ENCODE data around the gene TRMT11.
A peak's percentile ranks its signal among the peaks of the same experiment; 100 is the strongest.
"Not testable (repeated sequence)": the region's sequence is repeated elsewhere in the genome, so short reads cannot be mapped to it uniquely, and the experiment has no call there.

The TRMT11 gene

DNA sequence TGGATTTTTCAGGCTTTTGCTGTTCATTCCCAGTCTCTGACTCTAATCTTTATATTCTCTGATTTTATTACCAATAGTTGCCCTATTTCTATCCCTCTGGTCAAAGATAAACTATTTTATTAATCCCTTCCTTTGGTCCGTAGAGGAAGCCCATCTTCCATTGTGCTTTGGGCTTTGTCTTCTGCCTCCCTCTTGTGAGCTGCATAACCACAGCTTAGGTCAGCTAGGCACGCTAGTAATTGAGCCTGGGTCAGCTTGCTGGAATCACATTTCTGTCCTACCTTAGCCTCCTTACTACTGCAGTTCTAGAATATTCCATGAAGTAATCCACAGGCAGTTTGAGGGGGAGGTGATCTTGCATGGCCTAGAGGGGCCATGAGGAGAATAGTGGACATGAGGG lies 49.4 kb downstream of the TRMT11 start:
- no peak for DNase-seq (ENCODE audit: low read depth)
- H3K4me3 ChIP-seq (ENCODE audit: low read depth, low read length) = no peak overlapping the region

DNA sequence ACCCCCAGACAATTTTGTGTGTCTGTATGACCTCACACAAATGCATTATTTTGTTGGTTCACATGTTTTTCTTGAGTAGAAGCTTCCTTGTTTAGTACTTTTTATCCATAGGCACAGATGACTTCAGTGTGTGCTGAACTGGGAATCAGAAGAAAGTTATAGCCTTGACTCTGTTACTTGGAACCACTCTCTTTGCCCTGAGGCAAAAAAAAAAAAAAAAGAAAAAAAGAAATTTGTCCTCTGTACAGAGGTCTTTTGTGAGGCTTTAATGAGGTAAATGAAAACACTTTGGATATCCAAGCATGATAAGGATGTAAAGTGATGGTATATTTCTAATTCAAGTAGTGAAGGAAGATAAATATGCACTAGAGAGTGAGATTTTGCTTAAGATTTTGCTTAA lies 51.9 kb downstream of the TRMT11 start:
- DNase-seq (ENCODE audit: low read depth) = no peak
- no peak overlapping the region for H3K4me3 ChIP-seq (ENCODE audit: low read depth, low read length)

DNA sequence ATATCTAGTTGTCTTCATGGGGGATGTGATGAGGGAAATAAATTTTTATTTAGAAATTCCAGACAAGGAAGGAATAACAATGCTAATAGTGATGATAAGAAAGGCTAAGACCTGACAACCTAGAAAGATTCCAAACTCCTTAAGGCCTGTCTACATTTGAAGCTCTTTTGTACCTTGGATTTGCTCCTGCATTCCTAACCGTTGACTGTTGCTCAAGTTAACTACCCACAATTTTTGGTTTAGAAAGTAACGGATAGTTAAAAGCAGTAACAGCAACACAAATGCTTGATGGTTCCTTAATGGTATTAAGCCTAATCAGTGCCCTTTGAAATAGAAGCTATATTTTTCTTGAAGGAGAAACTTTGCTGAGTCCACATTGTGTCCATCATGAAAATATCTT lies 52.9 kb downstream of the TRMT11 start:
- no peak overlapping the region for H3K4me3 ChIP-seq (ENCODE audit: low read depth, low read length)

DNA sequence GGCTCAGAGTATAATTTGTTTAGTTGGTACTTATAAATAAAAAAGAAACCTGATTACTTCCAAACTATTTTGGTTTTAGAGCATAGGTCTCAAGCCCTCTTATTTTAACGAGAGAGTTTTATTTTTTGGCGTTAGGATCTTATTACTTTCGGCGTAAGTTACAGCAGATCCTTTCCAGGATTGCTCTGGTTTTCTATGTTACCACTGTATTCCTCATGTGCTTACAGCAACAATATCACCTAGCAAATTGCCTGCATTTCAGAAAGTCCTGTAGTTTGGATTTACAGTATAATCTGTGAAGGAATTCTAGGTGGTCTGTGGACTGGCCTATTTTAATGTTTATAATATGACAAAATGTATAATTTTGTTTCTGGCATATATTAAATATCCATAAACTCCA lies 54.1 kb downstream of the TRMT11 start:
- no peak for DNase-seq (ENCODE audit: low read depth)
- no peak overlapping the region for H3K4me3 ChIP-seq (ENCODE audit: low read depth, low read length)

More for the DNA sequence above, 52.9 kb downstream of the TRMT11 start:
- no peak for DNase-seq (ENCODE audit: low read depth)

DNA sequence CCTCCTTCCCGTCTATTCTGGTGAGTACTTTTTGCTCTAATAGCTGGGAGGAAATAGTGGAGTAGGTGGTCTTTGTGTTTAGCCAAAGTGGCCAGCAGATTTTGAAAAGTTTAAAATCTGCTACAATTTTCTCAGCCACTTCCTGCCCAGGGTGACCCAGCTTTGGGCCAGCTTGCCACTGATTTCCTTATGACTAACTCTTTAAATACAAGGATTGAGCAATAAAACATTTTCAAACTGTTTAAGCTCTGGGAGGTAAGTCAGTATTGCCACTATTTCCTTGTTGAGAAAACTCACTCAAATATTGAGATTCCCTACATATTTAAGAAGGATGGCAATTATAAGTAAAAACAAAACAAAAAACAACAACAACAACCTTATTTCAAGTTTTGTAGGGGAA lies 54.5 kb downstream of the TRMT11 start:
- DNase-seq (ENCODE audit: low read depth) = peak; percentile 52
- H3K4me3 ChIP-seq (ENCODE audit: low read depth, low read length) = no peak overlapping the region

DNA sequence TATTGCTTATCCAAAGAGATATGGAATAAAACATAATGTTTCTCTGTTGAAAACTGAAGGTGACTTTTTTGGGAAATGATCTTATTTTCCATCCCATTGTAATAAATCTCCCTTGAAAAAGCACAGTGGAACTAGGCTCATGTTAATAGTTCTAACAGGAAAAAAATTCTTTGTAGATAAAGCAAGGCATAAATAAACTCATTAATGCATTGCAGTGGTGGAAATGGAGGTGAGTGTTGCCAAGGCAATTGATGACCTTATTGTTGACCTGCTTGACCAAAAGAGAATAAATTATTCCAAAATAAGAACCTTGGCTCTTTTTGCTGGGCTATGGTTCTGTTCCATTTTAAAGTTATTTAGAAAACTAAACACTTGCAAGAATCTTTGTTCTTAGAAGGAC lies 55.2 kb downstream of the TRMT11 start:
- DNase-seq (ENCODE audit: low read depth) = no peak
- no peak overlapping the region for H3K4me3 ChIP-seq (ENCODE audit: low read depth, low read length)

DNA sequence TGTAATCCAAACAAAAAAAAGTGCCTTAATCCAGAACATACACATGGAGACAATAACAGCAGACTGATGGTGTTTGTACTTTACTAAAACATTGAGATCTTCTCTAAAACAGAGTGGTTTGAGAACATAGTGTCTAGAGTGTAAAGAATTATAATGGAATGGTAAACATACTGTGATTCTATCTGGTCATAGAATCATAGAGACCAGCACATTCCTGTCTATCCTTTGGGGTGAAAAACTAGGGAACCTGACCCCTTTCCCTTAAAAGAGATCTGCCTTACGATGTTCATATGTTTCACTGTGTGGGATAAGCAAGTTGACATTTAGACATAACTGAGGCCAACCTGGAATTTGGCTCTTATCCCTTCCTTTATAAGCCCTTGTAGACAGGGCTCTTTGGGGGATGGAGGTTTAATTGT lies 55.7 kb downstream of the TRMT11 start:
- H3K4me3 ChIP-seq (ENCODE audit: low read depth, low read length) = no peak overlapping the region
- no peak for DNase-seq (ENCODE audit: low read depth)

DNA sequence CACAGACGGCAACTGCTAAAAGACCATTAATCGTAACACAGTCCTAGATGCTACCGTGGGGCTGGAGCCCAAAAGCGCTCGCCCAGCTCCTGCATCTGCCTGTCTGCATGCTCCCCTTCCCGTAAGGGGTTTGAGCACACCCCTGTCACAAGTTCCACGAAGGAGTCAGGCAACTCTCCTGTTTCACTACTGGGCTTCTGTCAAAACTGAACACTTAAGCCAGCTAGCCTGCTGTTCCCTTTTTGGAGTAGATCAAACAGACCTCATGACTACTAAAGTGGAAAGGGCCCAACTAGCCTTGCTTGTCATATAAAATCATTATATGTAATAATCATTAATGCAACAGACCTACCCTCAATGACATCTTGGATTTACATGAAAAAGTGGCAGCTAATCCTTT lies 61.3 kb downstream of the TRMT11 start:
- DNase-seq (ENCODE audit: low read depth) = no peak
- H3K4me3 ChIP-seq (ENCODE audit: low read depth, low read length) = no peak overlapping the region

DNA sequence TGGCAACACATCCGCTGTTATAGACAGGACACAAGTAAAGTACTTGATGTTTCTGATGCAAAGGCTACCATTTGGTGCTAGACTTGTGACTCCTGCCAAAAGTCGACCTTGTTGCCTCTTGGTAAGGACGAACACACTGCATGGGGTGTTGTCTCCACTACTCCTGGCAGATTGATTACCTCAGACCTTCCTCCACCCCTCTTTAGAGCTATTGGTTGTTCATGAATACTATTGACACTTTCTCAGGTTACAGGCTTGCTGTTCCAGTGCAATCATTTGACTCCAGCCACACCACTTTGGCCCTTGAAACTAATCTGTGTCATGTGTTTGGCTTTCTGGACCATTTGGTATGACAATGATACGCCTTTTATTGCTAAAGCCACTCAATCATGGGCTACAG lies 62.3 kb downstream of the TRMT11 start:
- no peak for DNase-seq (ENCODE audit: low read depth)
- H3K4me3 ChIP-seq (ENCODE audit: low read depth, low read length) = no peak overlapping the region

DNA sequence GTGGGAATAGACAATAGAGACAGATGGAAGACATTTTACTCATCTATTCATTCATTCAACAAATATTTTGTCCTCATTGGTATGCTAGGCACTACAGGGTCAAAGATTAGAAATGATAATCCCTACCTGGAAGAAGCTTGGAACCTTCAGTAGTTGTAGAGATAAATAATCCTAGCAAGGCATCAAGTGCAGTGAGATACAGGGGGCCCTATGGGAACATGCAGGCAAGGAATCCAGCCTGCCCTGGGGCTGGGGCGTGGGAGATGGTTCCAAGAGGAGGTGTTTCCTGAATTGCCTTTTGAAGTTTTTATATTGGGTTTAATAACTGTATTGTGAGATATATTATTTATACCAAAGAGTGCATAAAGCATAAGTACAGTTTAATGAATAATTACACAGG lies 64.5 kb downstream of the TRMT11 start:
- no peak overlapping the region for H3K4me3 ChIP-seq (ENCODE audit: low read depth, low read length)
- no peak for DNase-seq (ENCODE audit: low read depth)

DNA sequence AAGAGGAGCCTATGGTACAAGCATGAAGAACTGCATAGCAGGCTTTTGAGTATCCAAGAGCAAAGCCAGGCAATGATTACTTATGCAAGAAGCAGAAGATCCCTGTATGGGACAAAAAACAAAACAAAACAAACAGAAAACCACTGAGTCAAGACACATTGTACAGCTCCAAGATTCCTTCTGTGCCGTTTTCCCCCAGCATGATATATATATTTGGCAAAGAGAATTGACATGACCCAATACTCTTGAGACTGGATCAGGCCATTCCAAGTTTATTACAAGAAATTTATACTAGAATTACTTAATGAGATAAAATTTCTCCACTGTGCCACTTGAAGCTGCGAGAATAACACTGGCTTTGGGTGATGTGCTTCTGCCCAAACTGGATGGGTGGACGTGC lies 65.5 kb downstream of the TRMT11 start:
- DNase-seq (ENCODE audit: low read depth) = peak; percentile 51

DNA sequence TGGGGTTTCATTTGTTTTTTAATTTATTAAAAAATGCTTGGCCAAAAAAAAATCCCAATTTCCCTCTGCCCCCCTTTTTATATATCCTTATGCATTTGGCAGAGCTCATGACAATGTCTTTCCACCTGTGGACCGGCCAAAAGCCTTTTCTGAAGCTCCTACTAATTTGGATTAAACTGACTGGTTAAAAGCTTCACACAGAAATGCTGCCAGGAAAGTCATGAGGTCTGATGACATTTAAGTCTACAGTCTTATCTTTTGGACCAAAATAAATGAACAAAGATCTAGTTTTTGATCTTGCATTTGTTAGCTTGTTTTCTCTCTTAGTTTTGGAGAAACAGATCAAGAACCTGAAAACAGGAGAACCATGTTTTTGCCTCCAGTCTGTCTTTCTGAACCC lies 66.1 kb downstream of the TRMT11 start:
- no peak for DNase-seq (ENCODE audit: low read depth)
- H3K4me3 ChIP-seq (ENCODE audit: low read depth, low read length) = no peak overlapping the region

More for the DNA sequence above, 65.5 kb downstream of the TRMT11 start:
- no peak overlapping the region for H3K4me3 ChIP-seq (ENCODE audit: low read depth, low read length)

DNA sequence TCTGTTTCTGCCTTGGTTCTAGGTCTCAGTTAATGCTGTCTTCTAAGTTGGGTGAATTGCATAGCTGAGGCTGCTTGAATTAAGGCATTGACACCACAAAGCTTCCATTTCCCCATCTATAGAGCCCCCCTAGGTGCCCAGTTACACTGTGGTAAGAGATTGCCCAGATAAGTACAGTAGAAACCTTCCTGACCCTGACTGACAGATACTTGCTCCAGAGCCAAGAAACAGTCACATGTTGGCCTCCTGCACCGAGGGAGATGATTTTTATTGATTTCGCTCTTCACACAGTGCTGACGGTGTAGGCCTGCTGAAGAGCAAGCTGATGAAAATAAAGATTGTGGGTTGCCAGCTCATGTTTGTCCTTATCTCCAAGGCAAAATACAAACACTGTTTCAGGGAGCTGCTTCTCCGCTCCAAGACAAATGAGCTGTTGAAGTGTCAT lies 67.9 kb downstream of the TRMT11 start:
- DNase-seq (ENCODE audit: low read depth) = no peak

DNA sequence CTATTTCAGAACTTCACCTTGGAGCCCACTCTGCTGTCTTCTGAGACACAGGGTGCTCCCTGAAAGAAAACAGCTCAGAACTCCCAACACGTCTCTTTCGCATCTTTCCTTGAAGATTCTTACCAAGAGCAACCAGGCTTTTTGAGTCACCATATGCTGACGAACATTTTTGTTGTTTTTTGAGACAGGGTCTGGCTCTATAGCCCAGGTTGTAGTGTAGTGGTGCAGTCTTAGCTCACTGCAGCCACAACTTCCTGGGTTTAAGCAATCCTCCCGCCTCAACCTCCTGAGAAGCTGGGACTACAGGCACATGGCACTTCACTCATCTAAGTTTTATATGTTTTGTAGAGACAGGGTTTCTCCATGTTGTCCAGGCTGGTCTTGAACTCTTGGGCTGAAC lies 68.5 kb downstream of the TRMT11 start:
- DNase-seq (ENCODE audit: low read depth) = no peak
- no peak overlapping the region for H3K4me3 ChIP-seq (ENCODE audit: low read depth, low read length)

More for the DNA sequence above, 67.9 kb downstream of the TRMT11 start:
- H3K4me3 ChIP-seq (ENCODE audit: low read depth, low read length) = no peak overlapping the region

DNA sequence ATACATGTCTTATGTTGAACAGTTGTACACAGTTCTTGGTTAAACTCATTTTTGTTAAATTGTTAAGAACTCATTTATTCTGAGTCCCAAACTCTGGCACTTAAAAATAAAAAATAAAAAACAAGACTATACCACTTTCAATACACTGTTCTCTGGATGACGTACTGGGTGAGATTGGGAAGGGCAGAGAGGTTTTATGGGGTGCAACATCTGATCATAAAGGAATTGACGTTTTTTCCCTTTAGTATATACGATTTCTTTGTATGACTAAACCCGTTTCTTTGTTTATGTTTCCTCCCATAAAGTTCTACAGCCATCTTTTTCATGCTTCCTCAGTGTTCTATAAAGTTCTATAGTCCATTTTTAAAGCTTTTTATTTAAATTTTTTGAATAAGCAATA lies 69.1 kb downstream of the TRMT11 start:
- no peak for DNase-seq (ENCODE audit: low read depth)
- H3K4me3 ChIP-seq (ENCODE audit: low read depth, low read length) = no peak overlapping the region

DNA sequence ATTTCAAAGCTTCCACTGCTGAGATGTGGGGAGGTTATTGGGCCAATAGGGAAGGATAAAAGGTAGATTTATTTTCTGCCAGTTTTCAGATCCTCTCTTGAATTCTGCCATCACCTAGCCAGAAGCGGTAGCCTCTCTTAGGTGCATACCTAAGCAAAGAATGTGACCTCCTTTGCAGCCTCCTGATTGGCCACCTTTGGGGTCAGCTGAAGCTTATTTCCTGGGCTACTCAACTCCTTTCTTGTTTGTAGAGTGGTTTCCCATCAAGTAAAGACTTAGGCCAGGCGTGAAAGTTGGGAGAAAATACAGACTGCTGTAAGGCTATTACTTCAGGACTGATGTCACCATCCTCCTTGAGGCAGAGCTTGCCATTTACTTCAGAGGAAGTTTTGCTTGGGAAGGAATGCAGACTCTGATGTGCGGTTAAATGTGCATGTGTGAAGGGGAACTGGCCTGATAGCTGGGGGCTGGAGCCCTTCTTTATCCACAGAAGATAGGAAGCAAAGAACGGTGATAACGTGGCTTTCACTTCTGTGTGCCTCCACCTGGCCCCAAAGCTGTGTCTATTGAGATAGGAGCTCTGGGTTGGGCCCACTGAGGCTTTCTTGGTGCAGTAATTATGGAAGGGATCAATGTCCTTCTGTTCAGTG lies 70.1 kb downstream of the TRMT11 start:
- no peak overlapping the region for H3K4me3 ChIP-seq (ENCODE audit: low read depth, low read length)
- DNase-seq (ENCODE audit: low read depth) = no peak

DNA sequence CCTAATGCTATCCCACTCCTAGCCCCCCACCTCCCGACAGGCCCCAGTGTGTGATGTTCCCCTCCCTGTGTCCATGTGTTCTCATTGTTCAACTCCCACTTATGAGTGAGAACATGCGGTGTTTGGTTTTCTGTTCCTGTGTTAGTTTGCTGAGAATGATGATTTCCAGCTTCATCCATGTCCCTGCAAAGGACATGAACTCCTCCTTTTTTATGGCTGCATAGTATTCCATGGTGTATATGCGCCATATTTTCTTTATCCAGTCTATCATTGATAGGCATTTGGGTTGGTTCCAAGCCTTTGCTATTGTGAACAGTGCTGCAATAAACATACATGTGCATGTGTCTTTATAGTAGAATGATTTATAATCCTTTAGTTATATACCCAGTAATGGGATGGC lies 71.7 kb downstream of the TRMT11 start:
- not testable (repeated sequence) for H3K4me3 ChIP-seq (ENCODE audit: low read depth, low read length); DNase-seq (ENCODE audit: low read depth)

DNA sequence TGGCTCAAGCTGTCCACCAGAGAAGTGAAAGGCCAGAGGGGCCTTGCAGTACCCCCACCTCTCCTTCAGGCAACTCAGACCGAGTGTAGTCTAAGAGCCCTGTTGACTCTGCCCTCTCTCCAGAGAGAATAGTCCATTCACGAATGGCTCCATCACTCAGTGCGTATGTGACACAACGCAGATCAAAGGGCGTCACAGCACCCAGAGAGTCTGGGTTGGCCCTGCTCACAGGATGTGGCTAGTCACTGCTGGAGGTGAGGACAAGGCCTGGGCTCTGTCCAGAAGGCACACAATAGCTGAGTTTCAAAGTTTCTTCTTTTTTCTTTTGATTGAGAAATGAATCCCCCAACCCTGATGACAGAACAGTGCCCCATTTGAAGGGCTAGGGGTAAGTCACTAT lies 74.1 kb downstream of the TRMT11 start:
- DNase-seq (ENCODE audit: low read depth) = no peak
- H3K4me3 ChIP-seq (ENCODE audit: low read depth, low read length) = no peak overlapping the region

DNA sequence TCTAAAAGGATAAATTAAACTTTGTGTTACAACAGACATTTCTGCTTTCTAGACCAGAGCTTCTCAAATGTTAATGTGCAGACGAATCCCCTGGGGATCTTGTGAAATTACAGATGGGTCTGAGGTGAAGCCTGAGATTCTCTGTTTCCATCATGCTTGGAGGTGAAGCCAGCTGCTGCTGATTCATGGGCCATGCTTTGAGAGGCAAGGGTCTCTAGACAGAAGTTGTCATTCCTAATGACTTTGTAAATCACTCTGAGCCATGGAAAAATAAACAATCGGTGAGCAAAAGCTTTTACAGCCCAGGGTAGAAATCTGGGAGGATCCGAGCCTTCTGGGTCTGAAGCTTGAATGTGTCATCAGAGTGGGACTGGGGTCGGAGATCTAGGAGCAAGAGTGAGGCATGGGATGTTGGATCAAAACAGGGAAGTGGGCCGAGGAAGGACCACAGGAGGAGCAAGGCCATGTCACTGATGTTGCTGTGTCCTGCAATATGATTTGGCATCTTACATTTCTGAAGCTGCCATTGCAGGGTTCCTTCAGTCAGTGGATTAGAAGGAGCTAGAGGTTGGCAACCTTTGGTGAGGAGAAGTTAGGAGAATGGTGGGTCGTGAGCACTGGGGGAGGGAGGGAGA lies 77.3 kb downstream of the TRMT11 start:
- H3K4me3 ChIP-seq (ENCODE audit: low read depth, low read length) = no peak overlapping the region
- DNase-seq (ENCODE audit: low read depth) = peak; percentile 95

DNA sequence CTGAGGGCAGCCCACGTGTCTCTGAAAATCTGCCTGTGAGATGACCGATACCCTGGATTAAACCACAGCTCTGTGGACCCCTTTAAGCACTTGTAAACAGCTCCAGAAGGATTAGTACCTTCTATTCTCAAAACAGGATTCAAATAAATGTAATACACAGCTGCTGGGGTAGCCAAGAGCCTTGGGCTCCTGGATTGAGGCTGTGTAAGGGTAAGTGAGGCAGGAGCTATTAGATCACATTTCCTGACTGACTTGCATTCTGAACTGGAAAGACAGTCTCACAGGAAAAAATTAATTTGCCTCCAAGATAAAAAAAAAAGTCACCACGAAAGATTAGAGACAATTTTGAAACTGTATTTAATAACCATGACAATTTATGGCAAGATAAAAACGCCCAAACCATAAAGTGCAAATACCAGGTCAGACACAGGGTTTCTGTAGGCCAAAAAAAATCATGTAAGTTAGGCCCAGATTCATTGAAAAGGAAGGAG lies 78.0 kb downstream of the TRMT11 start:
- DNase-seq (ENCODE audit: low read depth) = no peak
- no peak overlapping the region for H3K4me3 ChIP-seq (ENCODE audit: low read depth, low read length)

DNA sequence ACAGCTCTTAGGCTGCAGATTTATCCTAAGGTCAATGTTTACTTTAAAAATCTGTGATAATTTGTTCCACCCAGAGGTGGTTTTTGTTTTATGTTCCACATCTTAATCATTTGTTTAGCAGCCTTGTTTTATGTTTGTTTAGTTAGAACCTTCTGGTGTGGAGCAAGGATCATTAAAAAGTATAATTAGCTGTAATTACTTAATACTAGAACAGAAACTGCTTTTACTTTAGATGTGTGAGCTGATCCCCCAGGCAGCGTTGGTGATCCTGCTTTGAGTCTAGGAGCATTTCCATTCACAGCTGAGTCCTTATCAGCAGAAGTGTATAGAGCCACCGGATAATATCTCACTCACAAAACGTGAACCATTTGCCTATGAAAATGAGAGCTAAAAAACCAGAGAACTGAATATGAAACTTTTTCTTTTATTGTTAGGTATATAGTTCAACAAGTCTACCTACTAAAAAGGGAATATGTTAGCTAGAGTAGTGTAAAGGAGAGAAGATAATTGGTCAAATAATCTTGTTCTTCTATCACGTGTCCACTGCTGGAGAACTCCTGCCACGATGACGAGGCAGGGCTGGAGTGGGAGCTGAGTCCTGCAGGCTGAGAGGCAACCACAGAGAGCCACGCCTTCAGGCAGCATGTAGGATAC lies 78.5 kb downstream of the TRMT11 start:
- DNase-seq (ENCODE audit: low read depth) = no peak
- no peak overlapping the region for H3K4me3 ChIP-seq (ENCODE audit: low read depth, low read length)
